Measurements from ENCODE around the gene ARHGAP26.

DNA sequence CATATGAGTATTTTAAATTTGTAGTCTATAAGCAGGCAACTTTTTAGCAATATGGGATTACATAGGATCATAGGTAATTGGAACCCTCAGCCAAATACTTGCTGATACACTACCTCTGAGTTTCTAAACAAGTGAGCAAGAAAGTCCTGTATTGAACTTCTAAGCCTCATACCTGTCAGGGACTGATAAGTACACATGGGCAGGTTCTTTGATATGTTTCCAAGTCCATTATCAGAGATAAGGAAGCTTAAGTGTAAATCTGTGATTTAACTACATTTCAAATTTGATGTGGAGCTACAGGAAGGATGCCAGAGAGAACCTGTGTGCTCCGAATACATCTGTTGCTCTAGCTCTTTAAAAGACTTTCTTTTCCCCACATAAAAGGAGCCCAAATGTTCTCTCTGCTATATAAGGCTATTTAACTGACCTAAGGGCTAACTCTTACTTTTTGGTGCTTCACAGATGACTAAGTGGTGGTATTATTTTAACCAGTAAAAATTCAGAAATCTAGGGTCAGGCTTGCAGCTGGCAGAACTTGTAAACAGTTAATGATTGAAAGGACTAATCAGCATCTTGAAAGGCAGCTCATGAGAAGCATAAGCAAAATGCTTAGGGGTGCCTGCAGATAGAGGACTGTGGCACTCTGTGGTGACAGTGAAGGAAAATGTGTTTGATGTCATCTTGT is 404.7 kb downstream of the ARHGAP26 start:
- TF ChIP-seq, protein P1, sequence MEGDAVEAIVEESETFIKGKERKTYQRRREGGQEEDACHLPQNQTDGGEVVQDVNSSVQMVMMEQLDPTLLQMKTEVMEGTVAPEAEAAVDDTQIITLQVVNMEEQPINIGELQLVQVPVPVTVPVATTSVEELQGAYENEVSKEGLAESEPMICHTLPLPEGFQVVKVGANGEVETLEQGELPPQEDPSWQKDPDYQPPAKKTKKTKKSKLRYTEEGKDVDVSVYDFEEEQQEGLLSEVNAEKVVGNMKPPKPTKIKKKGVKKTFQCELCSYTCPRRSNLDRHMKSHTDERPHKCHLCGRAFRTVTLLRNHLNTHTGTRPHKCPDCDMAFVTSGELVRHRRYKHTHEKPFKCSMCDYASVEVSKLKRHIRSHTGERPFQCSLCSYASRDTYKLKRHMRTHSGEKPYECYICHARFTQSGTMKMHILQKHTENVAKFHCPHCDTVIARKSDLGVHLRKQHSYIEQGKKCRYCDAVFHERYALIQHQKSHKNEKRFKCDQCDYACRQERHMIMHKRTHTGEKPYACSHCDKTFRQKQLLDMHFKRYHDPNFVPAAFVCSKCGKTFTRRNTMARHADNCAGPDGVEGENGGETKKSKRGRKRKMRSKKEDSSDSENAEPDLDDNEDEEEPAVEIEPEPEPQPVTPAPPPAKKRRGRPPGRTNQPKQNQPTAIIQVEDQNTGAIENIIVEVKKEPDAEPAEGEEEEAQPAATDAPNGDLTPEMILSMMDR (IDR thresholded peaks at IDR 0.05) = no peak
- no peak for TF ChIP-seq POLR2A (IDR thresholded peaks at IDR 0.05)
